ENCODE measurements around the gene FGF14. TPM values are rescaled to one million over a fixed set of nuclear protein-coding genes. Genes with fewer than 3 reads are reported as not detected.

FGF14 gene
- polyA plus RNA-seq, 1 donor (not counting 4 experiments of a cell fraction or from before 2014, with no cell fraction given) = 0.09 TPM

- Histone ChIP-seq H3K27me3 (ENCODE audit: control insufficient read depth, extremely low read depth, insufficient read depth, low read length) (no peaks in the 10 kb centered on the region), H3K4me3 (ENCODE audit: control insufficient read depth in 2 of 3, extremely low read depth in 1 of 3, insufficient read depth in 2 of 3, low read depth in 1 of 3, low read length in 3 of 3) (no peak overlapping the region), H2AFZ (ENCODE audit: control insufficient read depth, low read length) (no peak overlapping the region), H3K9ac (ENCODE audit: control insufficient read depth, extremely low read depth, insufficient read depth, low read length) (no peak overlapping the region), H3K9me1 (ENCODE audit: control insufficient read depth, extremely low read depth, insufficient read depth, low read length) (no peaks in the 10 kb centered on the region), H3K9me3 (ENCODE audit: control insufficient read depth, low read depth, low read length) (no peaks in the 10 kb centered on the region), H3K79me2 (ENCODE audit: control insufficient read depth, insufficient read depth, low read length) (no peaks in the 10 kb centered on the region), H3K27ac (ENCODE audit: control insufficient read depth, insufficient read depth, low read length) (no peak overlapping the region), H4K20me1 (ENCODE audit: control insufficient read depth, extremely low read depth, insufficient read depth, low read length) (no peaks in the 10 kb centered on the region), H3K4me2 (ENCODE audit: control insufficient read depth, extremely low read depth, insufficient read depth, low read depth, low read length) (no peak overlapping the region), H3K36me3 (ENCODE audit: control insufficient read depth in 2 of 2, extremely low read depth in 1 of 2, insufficient read depth in 2 of 2, low read length in 2 of 2) (no peaks in the 10 kb centered on the region), H3K4me1 (ENCODE audit: control insufficient read depth, extremely low read depth, insufficient read depth, low read length) (no peaks in the 10 kb centered on the region)
- dilution Hi-C loops (cut with MboI; ENCODE audit: extremely low pct_ligation_motif_present, low sequenced_read_pairs) = no loop called here
- DNase-seq (ENCODE audit: low read depth, low spot score) = no peak
- TF ChIP-seq CTCF (optimal IDR thresholded peaks at IDR 0.05 in 1 of 3, IDR thresholded peaks at IDR 0.05 in 1 of 3, conservative IDR thresholded peaks at IDR 0.05 in 1 of 3; ENCODE audit: extremely low read depth in 1 of 3, insufficient read depth in 2 of 3, low read length in 3 of 3) = no peak
- TF ChIP-seq EZH2 (IDR thresholded peaks at IDR 0.05; ENCODE audit: low read length) = no peak
- FAIRE-seq = no peak
Observed at GRCh38 chr13:102003848-102004570, 397.8 kb downstream of the FGF14 start.

GRCh38 chr13:102002287-102002686 lies 399.6 kb downstream of the FGF14 start:
- no peak for FAIRE-seq
- H3K27ac ChIP-seq (ENCODE audit: control insufficient read depth, insufficient read depth, low read length) = no peak overlapping the region
- H3K79me2 ChIP-seq (ENCODE audit: control insufficient read depth, insufficient read depth, low read length) = no peaks in the 10 kb centered on the region
- no peaks in the 10 kb centered on the region for H3K4me1 ChIP-seq (ENCODE audit: control insufficient read depth, extremely low read depth, insufficient read depth, low read length)
- H3K9me1 ChIP-seq (ENCODE audit: control insufficient read depth, extremely low read depth, insufficient read depth, low read length) = no peaks in the 10 kb centered on the region
- TF ChIP-seq EZH2 (IDR thresholded peaks at IDR 0.05; ENCODE audit: low read length) (no peak), CTCF (optimal IDR thresholded peaks at IDR 0.05 in 1 of 3, IDR thresholded peaks at IDR 0.05 in 1 of 3, conservative IDR thresholded peaks at IDR 0.05 in 1 of 3; ENCODE audit: extremely low read depth in 1 of 3, insufficient read depth in 2 of 3, low read length in 3 of 3) (no peak)
- DNase-seq (ENCODE audit: low read depth, low spot score) = no peak
- no peaks in the 10 kb centered on the region for H3K9me3 ChIP-seq (ENCODE audit: control insufficient read depth, low read depth, low read length)
- no peak overlapping the region for H3K4me2 ChIP-seq (ENCODE audit: control insufficient read depth, extremely low read depth, insufficient read depth, low read depth, low read length)
- H2AFZ ChIP-seq (ENCODE audit: control insufficient read depth, low read length) = no peak overlapping the region
- no peak overlapping the region for H3K4me3 ChIP-seq (ENCODE audit: control insufficient read depth in 2 of 3, extremely low read depth in 1 of 3, insufficient read depth in 2 of 3, low read depth in 1 of 3, low read length in 3 of 3)
- no peaks in the 10 kb centered on the region for H3K36me3 ChIP-seq (ENCODE audit: control insufficient read depth in 2 of 2, extremely low read depth in 1 of 2, insufficient read depth in 2 of 2, low read length in 2 of 2)
- no peaks in the 10 kb centered on the region for H4K20me1 ChIP-seq (ENCODE audit: control insufficient read depth, extremely low read depth, insufficient read depth, low read length)
- H3K27me3 ChIP-seq (ENCODE audit: control insufficient read depth, extremely low read depth, insufficient read depth, low read length) = no peaks in the 10 kb centered on the region
- dilution Hi-C loops (cut with MboI; ENCODE audit: extremely low pct_ligation_motif_present, low sequenced_read_pairs) = no loop called here
- no peak overlapping the region for H3K9ac ChIP-seq (ENCODE audit: control insufficient read depth, extremely low read depth, insufficient read depth, low read length)

Measured in keratinocyte (primary cell).